Ishikawa (cell line): ENCODE results near the gene OXSR1.

Experiments used
- CEBPB ChIP-seq: IDR thresholded peaks from 2 replicates; pipeline ENCODE4 v1.6.1; 2012
- CREB1 ChIP-seq: IDR thresholded peaks from 2 replicates; pipeline ENCODE4 v1.6.1; 2012; ENCODE audit warnings: low read depth
- EGR1 ChIP-seq: IDR thresholded peaks from 2 replicates; pipeline ENCODE4 v1.6.1; 2012
- EP300 ChIP-seq: IDR thresholded peaks from 2 replicates; pipeline ENCODE4 v1.6.1; 2012; ENCODE audit warnings: borderline replicate concordance
- RAD21 ChIP-seq: IDR thresholded peaks from 2 replicates; pipeline ENCODE4 v1.6.1; 2012; ENCODE audit warnings: low read depth
- TAF1 ChIP-seq: IDR thresholded peaks from 2 replicates; pipeline ENCODE4 v1.6.1; 2012; ENCODE audit warnings: low read depth, mild to moderate bottlenecking
- TF ChIP-seq, protein P1 (sequence below): IDR thresholded peaks from 2 replicates; pipeline ENCODE4 v1.6.1; 2012

DNA sequence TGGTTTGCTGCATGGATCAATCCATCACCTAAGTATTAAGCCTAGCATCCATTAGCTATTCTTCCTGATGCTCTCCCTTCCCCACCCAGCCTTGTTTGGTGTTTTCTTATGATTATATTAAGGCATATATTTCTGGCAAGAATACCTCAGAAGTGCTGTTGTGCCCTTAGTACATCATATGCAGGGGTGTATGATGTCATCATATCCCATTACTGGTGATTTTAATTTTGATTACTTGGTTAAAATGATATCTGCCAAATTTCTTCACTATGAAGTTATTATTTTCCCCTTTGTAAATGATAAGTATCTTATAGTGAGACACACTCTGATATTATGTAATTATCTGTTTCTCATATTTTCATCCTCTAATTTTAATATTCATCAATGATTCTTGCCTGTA lies 132.2 kb downstream of the OXSR1 start:
- TF ChIP-seq RAD21 (no peak), EGR1 (no peak), CREB1 (no peak), EP300 (no peak), CEBPB (no peak), TAF1 (no peak)
- TF ChIP-seq, protein P1, sequence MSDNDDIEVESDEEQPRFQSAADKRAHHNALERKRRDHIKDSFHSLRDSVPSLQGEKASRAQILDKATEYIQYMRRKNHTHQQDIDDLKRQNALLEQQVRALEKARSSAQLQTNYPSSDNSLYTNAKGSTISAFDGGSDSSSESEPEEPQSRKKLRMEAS: no peak
